DMS114 treated with DMSO at 0.1 percent for 48 hours (cell line): ENCODE measurements around the gene CD84.
"Not testable (repeated sequence)": the region's sequence is repeated elsewhere in the genome, so short reads cannot be mapped to it uniquely, and the experiment has no call there.

Experiments
- DNase-seq: peaks from one replicate; lab custom pipeline; 2025; ENCODE audit not compliant: unreplicated experiment; lab: John Stamatoyannopoulos, UW

CD84 gene

GRCh38 chr1:160575112-160575664, 4.1 kb downstream of the CD84 start:
- no peak for DNase-seq

GRCh38 chr1:160570840-160571239, 8.5 kb downstream of the CD84 start:
- DNase-seq: no peak

DNA sequence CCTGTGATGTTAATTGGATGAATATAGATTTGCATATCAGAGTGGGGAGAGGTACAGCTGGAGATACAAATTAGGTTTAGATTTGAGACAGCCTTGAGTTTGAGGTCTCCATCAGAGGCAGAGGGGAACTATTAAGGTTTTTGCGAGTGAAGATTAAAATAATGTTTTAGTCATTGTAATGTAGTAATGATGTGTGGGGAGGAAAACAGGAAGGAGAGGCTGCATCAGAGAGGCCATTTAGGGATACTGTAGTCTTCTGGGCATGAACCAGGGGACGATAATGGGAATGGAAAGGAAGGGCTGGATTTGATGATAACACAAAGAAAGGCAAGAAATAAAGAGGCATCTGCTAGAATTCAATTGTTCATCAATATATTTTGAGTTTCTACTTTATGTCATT, 9.5 kb downstream of the CD84 start:
- no peak for DNase-seq

- DNase-seq: no peak
Measured at GRCh38 chr1:160567858-160568682, 11.2 kb downstream of the CD84 start.

DNA sequence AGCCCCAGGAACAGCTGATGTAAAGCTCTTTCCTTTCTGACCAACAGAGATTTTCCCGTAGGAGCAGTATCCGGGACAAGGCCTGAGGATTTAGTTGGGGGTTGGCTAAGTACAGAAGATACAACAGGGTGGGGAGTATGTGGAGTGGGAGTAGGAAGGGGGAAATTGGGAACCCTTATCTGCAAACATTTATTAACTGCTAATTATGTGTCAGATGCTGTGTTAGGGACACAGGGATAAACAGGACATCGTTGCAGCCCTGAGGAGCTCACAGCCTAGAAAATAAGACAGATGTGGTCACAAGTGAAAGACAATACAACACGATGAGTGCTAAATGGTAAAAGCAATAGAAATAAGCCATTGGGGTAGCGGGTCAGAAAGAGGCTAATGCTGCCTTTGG, 12.0 kb downstream of the CD84 start:
- no peak for DNase-seq

- no peak for DNase-seq
Measured at GRCh38 chr1:160565564-160565963, 13.7 kb downstream of the CD84 start.

GRCh38 chr1:160563230-160563629, 16.1 kb downstream of the CD84 start:
- DNase-seq: not testable (repeated sequence)

DNA sequence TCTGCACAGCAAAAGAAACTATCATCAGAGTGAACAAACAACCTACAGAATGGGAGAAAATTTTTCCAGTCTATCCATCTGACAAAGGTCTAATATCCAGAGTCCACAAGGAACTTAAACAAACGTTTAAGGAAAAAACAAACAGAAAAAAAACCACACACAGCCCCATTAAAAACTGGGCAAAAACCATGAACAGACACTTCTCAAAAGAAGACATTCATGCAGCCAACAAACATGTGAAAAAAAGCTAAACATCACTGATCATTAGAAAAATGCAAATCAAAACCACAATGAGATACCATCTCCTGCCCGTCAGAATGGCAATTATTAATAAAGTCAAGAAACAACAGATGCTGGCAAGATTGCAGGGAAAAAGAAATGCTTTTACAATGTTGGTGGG, 16.6 kb downstream of the CD84 start:
- DNase-seq: not testable (repeated sequence)

GRCh38 chr1:160560806-160561205, 18.5 kb downstream of the CD84 start:
- no peak for DNase-seq

GRCh38 chr1:160560045-160560705, 19.1 kb downstream of the CD84 start:
- DNase-seq: no peak

DNA sequence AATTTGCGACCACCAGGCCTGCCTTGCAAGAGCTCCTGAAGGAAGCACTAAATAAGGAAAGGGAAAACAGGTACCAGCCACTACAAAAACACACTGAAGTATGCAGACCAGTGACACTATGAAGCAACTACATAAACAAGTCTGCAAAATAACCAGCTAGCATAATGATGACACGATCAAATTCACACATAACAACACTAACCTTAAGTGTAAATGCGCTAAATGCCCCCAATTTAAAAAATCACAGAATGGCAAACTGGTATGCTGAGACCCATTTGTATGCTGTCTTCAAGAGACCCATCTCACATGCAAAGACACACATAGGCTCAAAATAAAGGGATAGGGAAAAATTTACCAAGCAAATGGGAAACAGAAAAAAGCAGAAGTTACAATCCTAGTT, 19.9 kb downstream of the CD84 start:
- not testable (repeated sequence) for DNase-seq

GRCh38 chr1:160558660-160559380, 20.5 kb downstream of the CD84 start:
- no peak for DNase-seq

- DNase-seq: no peak
Measured at GRCh38 chr1:160553778-160554177, 25.5 kb downstream of the CD84 start.

GRCh38 chr1:160552425-160552824, 26.9 kb downstream of the CD84 start:
- DNase-seq: no peak

GRCh38 chr1:160550572-160551034, 28.7 kb downstream of the CD84 start:
- no peak for DNase-seq

- no peak for DNase-seq
Measured at GRCh38 chr1:160549665-160550006, 29.7 kb downstream of the CD84 start.

DNA sequence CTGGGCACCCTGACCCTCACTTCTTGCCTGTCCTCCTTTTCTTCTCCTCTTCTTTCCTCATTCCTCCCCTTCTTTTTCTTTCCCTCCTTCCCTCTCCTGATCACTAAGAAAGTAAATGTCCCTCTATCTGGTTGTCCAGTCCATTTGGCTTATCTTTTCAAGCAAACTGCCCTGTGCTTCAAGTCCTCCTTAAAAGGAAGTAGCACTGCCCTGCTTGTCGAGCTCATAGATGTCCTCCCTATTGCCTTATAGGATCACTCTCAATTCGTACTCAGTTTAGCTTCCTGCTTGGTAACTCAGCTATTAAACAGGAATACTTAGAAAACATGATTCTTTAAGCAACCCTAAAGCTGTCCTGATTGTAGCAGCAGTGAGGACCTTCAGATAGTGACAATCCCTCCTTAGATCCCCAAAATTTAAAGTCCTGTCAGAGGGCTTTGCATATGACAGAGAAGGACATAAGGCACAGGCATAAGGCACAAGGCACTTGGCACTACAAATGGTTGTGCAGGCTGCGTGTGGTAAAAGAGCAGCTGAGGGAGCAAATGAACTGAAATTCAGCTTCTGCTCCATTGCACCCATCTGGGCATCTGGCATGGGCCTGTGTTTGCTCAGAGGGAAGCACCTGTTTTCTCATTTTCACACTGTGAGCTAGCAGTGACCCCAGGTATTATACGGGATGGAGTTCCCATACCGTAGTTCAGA, 30.2 kb downstream of the CD84 start:
- no peak for DNase-seq

- no peak for DNase-seq
Measured at GRCh38 chr1:160548183-160548582, 31.1 kb downstream of the CD84 start.

DNA sequence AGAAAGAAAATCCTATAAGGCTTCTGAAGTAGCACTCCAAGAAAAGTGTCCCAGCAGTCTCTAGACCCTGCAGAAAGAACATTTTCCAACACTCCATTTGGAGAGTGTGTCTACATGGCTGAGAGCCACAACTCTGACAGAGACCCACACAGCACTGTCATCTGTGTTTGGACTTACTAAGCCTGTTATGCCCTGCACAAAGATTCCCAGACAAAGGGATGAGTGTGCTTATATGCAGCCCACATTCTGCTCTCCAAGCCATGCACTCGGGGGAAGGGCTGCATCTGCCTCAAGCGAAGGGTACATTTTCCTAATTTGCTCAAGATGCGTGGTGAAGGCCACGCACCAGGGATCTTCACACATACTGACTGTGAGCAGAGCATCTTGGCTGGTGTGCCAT, 31.9 kb downstream of the CD84 start:
- no peak for DNase-seq

- DNase-seq: no peak
Measured at GRCh38 chr1:160546942-160547341, 32.4 kb downstream of the CD84 start.

DNA sequence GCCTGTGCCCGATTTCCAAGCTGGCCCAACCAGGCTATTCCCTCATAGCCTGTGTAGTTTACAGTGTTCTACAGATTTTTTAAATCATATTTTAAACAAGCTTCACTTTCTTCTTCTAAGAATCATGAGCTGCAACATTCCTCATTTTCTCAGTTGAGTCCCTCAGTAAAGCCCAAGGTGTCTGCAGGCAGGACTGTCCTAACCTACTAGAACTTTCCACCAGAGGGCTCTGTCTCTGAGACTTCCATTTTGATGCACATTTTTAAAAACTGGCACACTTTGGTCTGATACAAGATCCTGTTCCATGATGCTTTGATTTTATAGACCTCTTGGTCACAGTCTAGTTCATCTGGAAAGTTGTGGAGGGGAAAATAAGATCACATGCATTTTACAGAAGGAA, 34.6 kb downstream of the CD84 start:
- DNase-seq: peak; percentile 20
